Measurements from ENCODE around the gene CBFA2T3. TPM values are rescaled to one million over a fixed set of nuclear protein-coding genes. Genes with fewer than 3 reads are reported as not detected.

Gene CBFA2T3
- polyA plus RNA-seq, 3 donors, result 5.3 to 32.2 (median 6.2) TPM

DNA sequence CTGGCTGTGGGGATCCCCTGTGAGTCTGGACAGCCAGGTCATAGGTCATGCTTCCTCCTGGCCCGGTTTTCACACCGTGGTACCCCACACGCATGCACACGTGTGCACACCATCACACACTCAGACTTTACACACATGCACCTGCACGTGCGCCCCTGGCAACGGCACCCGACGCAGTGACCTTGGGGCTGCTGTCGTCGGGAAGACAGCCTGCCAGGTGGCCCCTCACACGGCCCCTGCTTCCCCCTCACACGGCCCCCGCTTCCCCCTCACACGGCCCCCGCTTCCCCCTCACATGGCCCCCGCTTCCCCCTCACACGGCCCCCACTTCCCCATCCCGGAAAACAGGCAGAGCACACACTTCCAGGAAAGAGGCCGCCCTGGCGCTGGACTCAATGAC is 45.1 kb downstream of the CBFA2T3 start:
- WGBS (ENCODE audit: insufficient coverage), result 84% methylated on average over 7 of the region's 21 CpGs
- no peaks in the 10 kb centered on the region for H3K9me3 ChIP-seq (replicated peaks in 1 of 2; ENCODE audit: control insufficient read depth in 1 of 2, insufficient read depth in 1 of 2, low read length in 2 of 2)
- H3K27me3 Mint-ChIP-seq (ENCODE audit: low read depth in 3 of 3), result no peaks in the 10 kb centered on the region
- peaks cover 7 to 10% of the 10 kb centered on the region in 2 donors for H3K36me3 ChIP-seq (replicated peaks in 1 of 2; ENCODE audit: control insufficient read depth in 1 of 2, insufficient read depth in 2 of 2, low read length in 2 of 2)
- peaks cover 85% of the 10 kb centered on the region for H3K79me2 ChIP-seq (ENCODE audit: insufficient read depth, low read length)
- H3K4me3 Mint-ChIP-seq, result no peak overlapping the region
- no peak overlapping the region for H3K27ac ChIP-seq (ENCODE audit: low read depth in 1 of 2, low read length in 2 of 2)
- TF ChIP-seq, protein P1, sequence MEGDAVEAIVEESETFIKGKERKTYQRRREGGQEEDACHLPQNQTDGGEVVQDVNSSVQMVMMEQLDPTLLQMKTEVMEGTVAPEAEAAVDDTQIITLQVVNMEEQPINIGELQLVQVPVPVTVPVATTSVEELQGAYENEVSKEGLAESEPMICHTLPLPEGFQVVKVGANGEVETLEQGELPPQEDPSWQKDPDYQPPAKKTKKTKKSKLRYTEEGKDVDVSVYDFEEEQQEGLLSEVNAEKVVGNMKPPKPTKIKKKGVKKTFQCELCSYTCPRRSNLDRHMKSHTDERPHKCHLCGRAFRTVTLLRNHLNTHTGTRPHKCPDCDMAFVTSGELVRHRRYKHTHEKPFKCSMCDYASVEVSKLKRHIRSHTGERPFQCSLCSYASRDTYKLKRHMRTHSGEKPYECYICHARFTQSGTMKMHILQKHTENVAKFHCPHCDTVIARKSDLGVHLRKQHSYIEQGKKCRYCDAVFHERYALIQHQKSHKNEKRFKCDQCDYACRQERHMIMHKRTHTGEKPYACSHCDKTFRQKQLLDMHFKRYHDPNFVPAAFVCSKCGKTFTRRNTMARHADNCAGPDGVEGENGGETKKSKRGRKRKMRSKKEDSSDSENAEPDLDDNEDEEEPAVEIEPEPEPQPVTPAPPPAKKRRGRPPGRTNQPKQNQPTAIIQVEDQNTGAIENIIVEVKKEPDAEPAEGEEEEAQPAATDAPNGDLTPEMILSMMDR (IDR thresholded peaks at IDR 0.05), result no peak
- H3K9me3 Mint-ChIP-seq, result peaks cover 0 to 3% (median 0%) of the 10 kb centered on the region in 7 donors
- H2AFZ ChIP-seq (ENCODE audit: insufficient read depth, low read depth, low read length, poor library complexity, severe bottlenecking), result no peak overlapping the region
- intact Hi-C loops (cut with micrococcal nuclease), result loop anchor here in 1 of 2 donors (10.0 kb wide), 1 partner anchor 163 kb away; the partner anchor contains the start of gene ACSF3
- peaks cover 97% of the 10 kb centered on the region for H4K20me1 ChIP-seq (ENCODE audit: insufficient read depth, low read length)
- H3K27ac Mint-ChIP-seq, result peak overlapping the region in 1 of 7 donors; percentile 62
- peaks cover 19% of the 10 kb centered on the region for H3K4me1 Mint-ChIP-seq
- H3K4me3 ChIP-seq (replicated peaks in 1 of 3; ENCODE audit: low read depth in 2 of 3, low read length in 3 of 3), result no peak overlapping the region
- peaks cover 20 to 21% of the 10 kb centered on the region in 2 donors for H3K4me1 ChIP-seq (ENCODE audit: control insufficient read depth in 1 of 2, insufficient read depth in 2 of 2, low read length in 2 of 2)
- no peak overlapping the region for H3K4me2 ChIP-seq (replicated peaks; ENCODE audit: extremely low read depth, low read length, poor library complexity, severe bottlenecking)
- H3K9ac ChIP-seq (ENCODE audit: insufficient read depth, low read length, poor library complexity, severe bottlenecking), result no peak overlapping the region
- H3K27me3 ChIP-seq (ENCODE audit: control insufficient read depth in 2 of 2, insufficient read depth in 2 of 2, low read length in 2 of 2), result no peaks in the 10 kb centered on the region
- H3K36me3 Mint-ChIP-seq, result peaks cover 12 to 31% of the 10 kb centered on the region in 2 donors
- no peak for DNase-seq

DNA sequence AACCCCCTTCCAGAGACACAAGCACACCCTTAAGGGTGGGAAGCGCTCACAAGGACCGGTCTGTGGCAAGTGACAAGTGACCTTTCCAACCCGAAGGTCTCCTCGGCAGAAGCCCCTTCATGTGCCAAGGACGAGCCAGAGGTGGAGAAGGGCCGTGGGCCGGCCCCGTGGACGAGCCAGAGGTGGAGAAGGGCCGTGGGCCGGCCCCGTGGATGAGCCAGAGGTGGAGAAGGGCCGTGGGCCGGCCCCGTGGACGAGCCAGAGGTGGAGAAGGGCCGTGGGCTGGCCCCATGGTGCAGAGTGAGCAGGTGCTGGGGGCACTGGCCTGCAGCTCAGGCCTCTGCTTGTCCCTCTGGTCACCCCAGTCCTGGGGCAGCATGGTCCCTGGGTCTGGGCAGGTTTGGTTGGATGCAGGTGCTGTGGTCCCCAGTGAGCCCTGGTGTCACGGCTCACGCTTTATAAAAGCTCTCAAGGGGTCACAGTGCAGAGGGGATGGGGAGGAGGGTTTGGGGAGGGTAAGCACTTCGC is 45.6 kb downstream of the CBFA2T3 start:
- Histone ChIP-seq H3K27me3 (ENCODE audit: control insufficient read depth in 2 of 2, insufficient read depth in 2 of 2, low read length in 2 of 2) (no peaks in the 10 kb centered on the region), H3K4me2 (replicated peaks; ENCODE audit: extremely low read depth, low read length, poor library complexity, severe bottlenecking) (no peak overlapping the region), H2AFZ (ENCODE audit: insufficient read depth, low read depth, low read length, poor library complexity, severe bottlenecking) (no peak overlapping the region), H3K4me1 (ENCODE audit: control insufficient read depth in 1 of 2, insufficient read depth in 2 of 2, low read length in 2 of 2) (peaks cover 15 to 16% of the 10 kb centered on the region in 2 donors), H4K20me1 (ENCODE audit: insufficient read depth, low read length) (peaks cover 97% of the 10 kb centered on the region), H3K4me3 (replicated peaks in 1 of 3; ENCODE audit: low read depth in 2 of 3, low read length in 3 of 3) (no peak overlapping the region), H3K27ac (ENCODE audit: low read depth in 1 of 2, low read length in 2 of 2) (no peak overlapping the region), H3K9ac (ENCODE audit: insufficient read depth, low read length, poor library complexity, severe bottlenecking) (no peak overlapping the region), H3K9me3 (replicated peaks in 1 of 2; ENCODE audit: control insufficient read depth in 1 of 2, insufficient read depth in 1 of 2, low read length in 2 of 2) (no peaks in the 10 kb centered on the region), H3K36me3 (replicated peaks in 1 of 2; ENCODE audit: control insufficient read depth in 1 of 2, insufficient read depth in 2 of 2, low read length in 2 of 2) (peaks cover 10 to 12% of the 10 kb centered on the region in 2 donors), H3K79me2 (ENCODE audit: insufficient read depth, low read length) (peaks cover 87% of the 10 kb centered on the region)
- intact Hi-C loops (cut with micrococcal nuclease), result loop anchor here in 1 of 2 donors (10.0 kb wide), 1 partner anchor 163 kb away; the partner anchor contains the start of gene ACSF3
- TF ChIP-seq, protein P1 (IDR thresholded peaks at IDR 0.05), result no peak
- no peak for DNase-seq
- WGBS (ENCODE audit: insufficient coverage), result 95% methylated on average over 16 of the region's 20 CpGs
- no peak overlapping the region for H3K4me3 Mint-ChIP-seq
- H3K9me3 Mint-ChIP-seq, result peaks cover 0 to 3% (median 0%) of the 10 kb centered on the region in 7 donors
- no peak overlapping the region for H3K27ac Mint-ChIP-seq
- peaks cover 13 to 34% of the 10 kb centered on the region in 2 donors for H3K36me3 Mint-ChIP-seq
- H3K4me1 Mint-ChIP-seq, result peaks cover 14% of the 10 kb centered on the region
- H3K27me3 Mint-ChIP-seq (ENCODE audit: low read depth in 3 of 3), result no peaks in the 10 kb centered on the region

All from CD14-positive monocyte (primary cell).